Measurements from ENCODE around the gene EPB41L5.

GRCh38 chr2:120133572-120134244 lies 120.8 kb downstream of the EPB41L5 start:
- TF ChIP-seq POLR2A (IDR thresholded peaks at IDR 0.05): no peak
- TF ChIP-seq, protein P1, sequence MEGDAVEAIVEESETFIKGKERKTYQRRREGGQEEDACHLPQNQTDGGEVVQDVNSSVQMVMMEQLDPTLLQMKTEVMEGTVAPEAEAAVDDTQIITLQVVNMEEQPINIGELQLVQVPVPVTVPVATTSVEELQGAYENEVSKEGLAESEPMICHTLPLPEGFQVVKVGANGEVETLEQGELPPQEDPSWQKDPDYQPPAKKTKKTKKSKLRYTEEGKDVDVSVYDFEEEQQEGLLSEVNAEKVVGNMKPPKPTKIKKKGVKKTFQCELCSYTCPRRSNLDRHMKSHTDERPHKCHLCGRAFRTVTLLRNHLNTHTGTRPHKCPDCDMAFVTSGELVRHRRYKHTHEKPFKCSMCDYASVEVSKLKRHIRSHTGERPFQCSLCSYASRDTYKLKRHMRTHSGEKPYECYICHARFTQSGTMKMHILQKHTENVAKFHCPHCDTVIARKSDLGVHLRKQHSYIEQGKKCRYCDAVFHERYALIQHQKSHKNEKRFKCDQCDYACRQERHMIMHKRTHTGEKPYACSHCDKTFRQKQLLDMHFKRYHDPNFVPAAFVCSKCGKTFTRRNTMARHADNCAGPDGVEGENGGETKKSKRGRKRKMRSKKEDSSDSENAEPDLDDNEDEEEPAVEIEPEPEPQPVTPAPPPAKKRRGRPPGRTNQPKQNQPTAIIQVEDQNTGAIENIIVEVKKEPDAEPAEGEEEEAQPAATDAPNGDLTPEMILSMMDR (IDR thresholded peaks at IDR 0.05): no peak

All from sigmoid colon (tissue), 3 donors.